ENCODE data around the gene PPP1R14B.

GRCh38 chr11:64252003-64252872, 5.5 kb upstream of the PPP1R14B start:
- TF ChIP-seq POLR2A (IDR thresholded peaks at IDR 0.05) = no peak
- TF ChIP-seq CTCF (IDR thresholded peaks at IDR 0.05) = no peak

All from lower leg skin (tissue), 3 donors.